DMS 273 (cell line): Measurements from ENCODE around the gene PLEK2.
A peak's percentile ranks its signal among the peaks of the same experiment; 100 is the strongest.
"Not testable (repeated sequence)": the region's sequence is repeated elsewhere in the genome, so short reads cannot be mapped to it uniquely, and the experiment has no call there.

Experiments
- DNase-seq: peaks from one replicate; lab custom pipeline; 2025; ENCODE audit not compliant: unreplicated experiment; lab: John Stamatoyannopoulos, UW

Gene PLEK2

GRCh38 chr14:67429510-67430205, 17.7 kb upstream of the PLEK2 start:
- DNase-seq: peak; percentile 64

DNA sequence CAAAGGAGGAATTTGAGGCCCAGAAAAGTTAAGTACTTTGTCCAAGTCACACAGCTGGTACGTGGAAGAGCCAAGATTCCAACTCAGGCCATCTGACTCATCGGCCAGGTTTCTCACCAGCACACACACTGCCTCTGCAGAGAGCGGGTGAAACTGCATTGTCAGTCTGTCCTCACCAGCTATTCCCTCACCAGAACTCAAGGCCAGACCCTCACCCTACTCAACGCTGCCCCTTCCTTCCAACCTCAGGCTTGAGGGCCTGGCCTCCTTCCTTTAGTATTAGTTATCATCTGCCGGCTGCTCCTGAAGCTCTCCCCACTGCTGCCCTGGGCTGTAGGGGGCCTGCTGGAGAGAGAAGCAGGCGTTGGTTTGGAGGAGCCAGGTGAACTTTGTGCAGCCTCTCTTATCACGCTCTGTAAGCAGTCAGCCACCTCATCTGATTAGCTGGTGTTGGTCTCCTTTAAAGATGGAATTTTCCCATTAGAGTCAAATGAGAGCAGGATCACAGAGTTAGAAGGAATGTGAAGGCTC, 16.6 kb upstream of the PLEK2 start:
- DNase-seq: peak; percentile 32

DNA sequence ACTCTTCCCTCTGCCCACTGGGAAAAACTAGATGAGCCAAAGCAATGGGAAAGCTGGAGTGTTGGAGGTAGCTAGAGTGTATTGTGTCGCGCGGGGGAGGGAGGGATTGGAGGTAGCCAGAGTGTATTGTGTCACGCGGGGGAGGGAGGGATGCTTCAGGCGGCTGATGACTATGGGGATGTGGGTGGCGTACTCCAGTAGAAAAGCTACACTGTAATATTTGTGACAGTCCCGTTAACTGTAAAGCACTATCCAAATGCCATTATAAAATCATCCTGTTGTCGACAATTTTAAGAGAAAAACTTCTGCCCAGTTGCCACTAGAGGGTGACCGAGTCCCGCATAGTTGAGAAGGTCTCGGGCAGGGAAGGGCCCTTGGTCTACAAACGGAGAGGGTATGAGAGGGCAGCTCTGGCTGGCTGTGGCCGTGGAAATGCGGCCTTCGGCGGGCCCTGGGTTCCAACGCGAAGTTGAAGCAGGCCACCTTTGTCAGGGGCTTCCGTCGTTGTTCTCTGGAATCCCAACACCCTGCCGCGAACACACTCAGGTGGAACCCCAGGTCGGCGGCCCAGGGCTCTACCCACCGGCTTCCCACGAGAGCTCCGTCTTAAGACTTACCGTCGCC, 15.1 kb upstream of the PLEK2 start:
- peak; percentile 93 for DNase-seq

DNA sequence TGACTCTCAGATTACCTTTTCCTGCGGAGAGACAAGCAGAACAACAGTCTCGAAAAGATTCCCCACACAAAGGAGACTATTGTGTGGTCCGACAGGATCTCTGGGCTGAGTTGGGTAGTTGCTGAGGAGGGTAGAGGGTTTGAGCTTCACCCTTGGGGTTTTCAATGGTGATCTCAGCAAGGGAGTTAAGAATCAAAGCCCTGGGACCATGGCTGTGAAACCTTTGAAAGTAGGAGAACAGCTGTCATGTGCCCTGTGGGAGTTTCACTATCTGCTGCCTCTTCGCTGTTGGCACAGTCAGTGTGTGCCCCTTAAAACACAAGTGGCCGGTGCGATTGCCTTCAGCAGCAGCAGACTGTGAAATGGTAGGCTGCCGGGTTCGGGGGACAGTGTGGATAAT, 14.2 kb upstream of the PLEK2 start:
- DNase-seq: peak; percentile 32

DNA sequence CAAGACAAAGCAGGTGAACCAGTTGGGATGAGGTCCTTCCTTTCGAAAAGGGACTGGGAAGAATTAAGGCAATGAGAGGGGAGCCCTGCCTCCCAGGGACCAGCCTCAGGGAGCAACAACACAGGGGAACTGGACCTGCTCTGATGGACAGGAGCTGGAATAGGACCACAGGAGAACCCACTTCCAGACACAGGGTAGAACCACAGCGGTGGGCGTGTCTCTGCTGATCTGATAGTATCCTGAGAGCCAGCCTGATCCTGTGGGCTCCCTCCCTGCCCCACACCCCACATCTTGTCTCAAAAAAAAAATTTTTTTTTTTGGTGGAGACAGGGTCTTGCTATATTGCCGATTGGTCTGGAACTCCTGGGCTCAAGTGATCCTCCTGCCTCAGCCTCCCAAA, 13.6 kb upstream of the PLEK2 start:
- no peak for DNase-seq

- no peak for DNase-seq
Measured at GRCh38 chr14:67424539-67424938, 12.6 kb upstream of the PLEK2 start.

DNA sequence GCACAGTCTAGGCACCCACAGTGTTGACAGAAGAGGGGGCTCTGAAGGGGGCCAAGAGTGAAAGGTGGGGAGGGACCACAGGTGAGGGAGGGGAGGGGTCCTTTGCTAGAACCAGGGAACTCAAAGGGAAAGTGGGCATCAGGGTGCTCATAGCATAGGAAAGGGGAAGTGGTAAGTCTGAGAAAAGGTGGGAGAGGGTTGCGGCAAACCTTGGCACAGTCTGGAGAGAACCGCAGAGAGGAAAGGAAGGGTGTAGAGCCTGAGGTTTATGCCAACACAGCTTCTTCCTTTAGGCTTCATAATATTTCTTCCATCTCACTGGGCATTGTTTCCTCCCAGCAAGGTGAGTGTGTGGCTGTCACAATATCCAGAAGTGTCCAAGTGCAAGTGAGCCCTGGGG, 11.5 kb upstream of the PLEK2 start:
- DNase-seq: no peak

DNA sequence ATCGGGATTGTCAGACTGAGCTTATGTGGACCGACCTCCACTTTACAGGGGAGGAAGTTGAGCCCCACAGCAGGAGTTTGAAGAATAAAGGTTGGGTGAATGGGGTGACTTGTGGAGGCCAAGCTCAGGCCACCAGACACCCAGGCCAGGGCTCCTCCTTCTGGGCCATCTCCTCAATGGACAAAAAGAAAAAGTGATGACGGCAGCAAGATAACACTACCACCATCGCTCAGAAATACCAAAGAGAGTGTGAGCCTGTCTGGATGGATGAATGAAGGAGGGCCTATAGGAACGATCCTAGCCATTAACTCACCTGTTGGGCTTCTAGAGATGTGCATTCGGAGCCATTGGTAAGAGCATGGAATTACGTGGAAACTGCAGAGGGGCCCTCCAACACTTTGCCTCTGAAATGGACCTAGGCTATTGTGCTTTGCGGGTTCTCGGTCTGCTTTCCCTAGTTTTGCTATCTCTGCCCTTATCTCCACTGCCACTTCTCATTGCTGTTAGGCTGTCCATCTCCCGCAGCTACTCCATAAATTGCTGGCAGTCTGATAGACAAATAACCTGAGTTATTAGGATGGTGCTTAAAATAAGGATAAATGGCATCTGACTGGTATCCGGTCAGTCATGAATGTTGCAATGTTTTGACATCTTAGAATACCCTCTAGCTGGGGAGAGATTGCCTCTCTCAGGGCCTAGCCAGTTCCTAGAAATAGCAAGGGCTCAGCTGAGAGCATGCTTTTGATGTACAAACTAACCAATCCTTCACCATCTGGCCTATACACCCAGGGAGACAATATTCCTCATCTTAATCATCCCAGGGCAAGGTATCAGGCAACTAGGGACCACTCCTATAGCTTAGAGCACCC, 9.6 kb upstream of the PLEK2 start:
- no peak for DNase-seq

GRCh38 chr14:67420102-67420739, 8.3 kb upstream of the PLEK2 start:
- peak; percentile 57 for DNase-seq

- no peak for DNase-seq
Measured at GRCh38 chr14:67418401-67419191, 6.6 kb upstream of the PLEK2 start.

GRCh38 chr14:67417633-67418032, 5.7 kb upstream of the PLEK2 start:
- DNase-seq: no peak

- no peak for DNase-seq
Measured at GRCh38 chr14:67416810-67417209, 4.8 kb upstream of the PLEK2 start.

GRCh38 chr14:67416085-67416484, 4.1 kb upstream of the PLEK2 start:
- no peak for DNase-seq

DNA sequence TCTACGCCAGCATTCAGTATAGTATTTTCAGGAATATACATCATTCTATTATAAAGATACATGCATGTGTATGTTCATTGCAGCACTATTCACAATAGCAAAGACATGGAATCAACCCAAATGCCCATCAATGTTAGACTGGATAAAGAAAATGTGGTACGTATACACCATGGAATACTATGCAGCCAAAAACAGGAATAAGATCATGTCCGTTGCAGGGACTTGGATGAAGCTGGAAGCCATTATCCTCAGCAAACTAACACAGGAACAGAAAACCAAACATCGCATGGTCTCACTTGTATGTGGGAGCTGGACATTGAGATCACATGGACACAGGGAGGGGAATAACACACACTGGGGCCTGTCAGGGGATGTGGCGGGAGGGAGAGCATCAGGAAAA, 3.6 kb upstream of the PLEK2 start:
- DNase-seq: not testable (repeated sequence)

DNA sequence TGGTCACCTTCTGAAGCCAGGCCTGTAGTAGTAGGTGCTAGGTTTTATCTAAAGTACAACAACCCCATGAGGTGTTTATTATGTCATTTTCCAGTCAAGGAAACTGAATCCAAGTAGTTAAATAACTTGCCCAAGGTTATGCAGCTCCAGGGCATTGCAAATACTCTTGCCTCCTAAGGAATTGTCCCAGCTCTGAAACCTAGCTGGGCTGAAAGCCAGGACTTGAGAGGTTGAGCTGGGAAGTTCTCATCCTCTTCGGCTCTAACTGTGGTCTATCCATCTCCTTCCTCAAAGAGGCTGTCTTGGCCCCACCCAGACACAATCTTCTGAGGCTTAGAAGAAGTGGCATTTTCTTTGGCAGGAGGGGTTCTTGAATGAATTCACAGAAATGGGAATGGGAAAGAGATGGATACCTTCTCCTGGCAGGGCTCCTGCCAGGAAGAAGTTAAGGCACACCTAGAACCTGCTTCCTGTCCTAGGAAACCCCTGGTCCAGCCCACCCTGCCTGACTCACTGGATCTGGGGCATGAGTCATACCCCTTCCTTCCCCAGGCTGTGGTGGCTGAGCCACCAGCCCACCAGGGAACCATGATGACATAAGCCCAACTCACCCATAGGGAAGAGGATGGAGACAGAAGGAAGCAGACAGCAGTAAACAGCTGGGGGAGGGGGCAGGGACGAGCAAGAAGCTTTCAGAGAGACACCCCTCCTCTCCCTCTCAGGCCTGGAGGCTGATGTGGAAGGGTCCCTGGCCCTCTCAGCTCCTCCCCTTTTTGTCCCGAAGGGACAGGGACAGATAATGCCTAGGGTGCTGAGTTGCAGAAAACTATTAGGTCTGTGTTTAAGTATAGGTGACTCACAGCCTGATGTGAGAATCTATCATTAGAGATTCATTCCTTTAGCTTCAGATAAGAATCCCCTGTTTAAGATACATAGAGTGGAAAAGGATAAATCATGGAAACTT, 2.1 kb upstream of the PLEK2 start:
- DNase-seq: peak; percentile 18

- DNase-seq: no peak
Measured at GRCh38 chr14:67411370-67411769, 595 bp downstream of the PLEK2 start.

- DNase-seq: no peak
Measured at GRCh38 chr14:67410313-67410712, 1.7 kb downstream of the PLEK2 start.

GRCh38 chr14:67409461-67409860, 2.5 kb downstream of the PLEK2 start:
- no peak for DNase-seq

DNA sequence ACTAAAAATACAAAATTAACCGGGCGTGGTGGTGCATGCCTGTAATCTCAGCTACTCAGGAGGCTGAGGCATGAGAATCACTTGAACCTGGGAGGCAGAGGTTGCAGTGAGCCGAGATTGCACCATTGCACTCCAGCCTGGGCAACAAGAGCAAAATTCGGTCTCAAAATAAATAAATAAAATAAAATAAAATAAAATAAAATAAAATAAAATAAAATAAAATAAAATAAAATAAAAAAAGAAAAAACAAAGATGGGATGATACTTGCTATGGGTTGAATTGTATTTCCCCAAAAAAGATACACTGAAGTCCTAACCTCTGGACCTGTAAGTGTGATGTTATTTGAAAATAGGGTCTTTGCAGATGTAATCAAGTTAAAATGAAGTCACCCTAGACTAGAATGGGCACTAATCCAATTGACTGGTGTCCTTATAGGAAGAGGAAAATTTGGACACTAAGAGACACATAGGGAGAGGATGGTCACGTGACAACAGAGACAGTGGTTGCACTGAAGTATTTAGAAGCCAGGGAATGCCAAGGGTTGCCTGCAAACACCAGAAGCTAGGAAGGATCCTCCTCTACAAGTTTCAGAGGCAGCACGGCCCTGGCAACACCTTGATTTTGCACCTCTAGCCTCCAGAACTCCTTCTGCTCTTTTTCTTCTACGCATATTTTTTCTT, 3.7 kb downstream of the PLEK2 start:
- DNase-seq: not testable (repeated sequence)
